CD14-positive monocyte (primary cell): ENCODE measurements around the gene MPPED1. TPM values are rescaled to one million over a fixed set of nuclear protein-coding genes. Genes with fewer than 3 reads are reported as not detected.

Experiments used
- DNase-seq, 3 donors: peaks; one replicate each; pipeline ENCODE4 v3.0.0-alpha.2; 2011 to 2022
- H2AFZ ChIP-seq: 2 replicates; pipeline ENCODE4 v1.6.0; 2012; ENCODE audit warnings: mild to moderate bottlenecking, low read depth, low read length, inconsistent platforms; ENCODE audit not compliant: insufficient read depth, poor library complexity, severe bottlenecking
- H3K27ac ChIP-seq, 2 donors: 1 replicate in 1 of 2; 2 replicates in 1 of 2; pipeline ENCODE4 v1.5.1; 2012 to 2013; ENCODE audit warnings: low read length in 2 of 2, control low read depth in 1 of 2, inconsistent platforms in 1 of 2, low read depth in 1 of 2, mild to moderate bottlenecking in 1 of 2
- H3K27me3 ChIP-seq, 2 donors: one replicate each; pipeline versions ENCODE4 v1.6.0 to v1.6.1; 2011 to 2013; ENCODE audit warnings: low read length in 2 of 2; ENCODE audit not compliant: control insufficient read depth in 2 of 2, insufficient read depth in 2 of 2
- H3K36me3 ChIP-seq, 2 donors: replicated peaks in 1 of 2; 1 replicate in 1 of 2; 2 replicates in 1 of 2; pipeline versions ENCODE4 v1.5.1 to v1.6.1; 2012 to 2013; ENCODE audit warnings: low read length in 2 of 2, control low read depth in 1 of 2, inconsistent platforms in 1 of 2, mild to moderate bottlenecking in 1 of 2; ENCODE audit not compliant: insufficient read depth in 2 of 2, control insufficient read depth in 1 of 2
- H3K4me1 ChIP-seq, 2 donors: 1 replicate in 1 of 2; 2 replicates in 1 of 2; pipeline versions ENCODE4 v1.5.1 to v1.6.1; 2012 to 2013; ENCODE audit warnings: low read length in 2 of 2, control low read depth in 1 of 2, inconsistent platforms in 1 of 2, mild to moderate bottlenecking in 1 of 2, moderate library complexity in 1 of 2; ENCODE audit not compliant: insufficient read depth in 2 of 2, control insufficient read depth in 1 of 2
- H3K4me2 ChIP-seq: replicated peaks from 2 replicates; pipeline ENCODE3; 2012; ENCODE audit warnings: low read length, moderate library complexity, mild to moderate bottlenecking; ENCODE audit not compliant: poor library complexity, severe bottlenecking; ENCODE audit errors: extremely low read depth
- H3K4me3 ChIP-seq, 3 experiments: fragments of 200-600 bp in 1 of 3; sonication (generic) in 1 of 3; replicated peaks in 1 of 3; 1 replicate in 2 of 3; 2 replicates in 1 of 3; pipeline ENCODE4 v1.5.1; 2011 to 2013; ENCODE audit warnings: low read length in 3 of 3, mild to moderate bottlenecking in 3 of 3, control low read depth in 2 of 3, low read depth in 2 of 3, inconsistent platforms in 1 of 3, moderate library complexity in 1 of 3
- H3K79me2 ChIP-seq: 2 replicates; pipeline ENCODE4 v1.6.0; 2012; ENCODE audit warnings: mild to moderate bottlenecking, control low read depth, inconsistent platforms, low read length, moderate library complexity; ENCODE audit not compliant: insufficient read depth
- H3K9ac ChIP-seq: 2 replicates; pipeline ENCODE4 v1.6.0; 2017; ENCODE audit warnings: low read length, mild to moderate bottlenecking; ENCODE audit not compliant: insufficient read depth, poor library complexity, severe bottlenecking
- H3K9me3 ChIP-seq, 2 donors: replicated peaks in 1 of 2; 1 replicate in 1 of 2; 2 replicates in 1 of 2; pipeline versions ENCODE4 v1.5.1 to v1.6.1; 2012 to 2013; ENCODE audit warnings: low read length in 2 of 2, control low read depth in 1 of 2; ENCODE audit not compliant: control insufficient read depth in 1 of 2, insufficient read depth in 1 of 2
- H4K20me1 ChIP-seq: 2 replicates; pipeline ENCODE4 v1.6.0; 2012; ENCODE audit warnings: mild to moderate bottlenecking, low read length, control low read depth, moderate library complexity; ENCODE audit not compliant: insufficient read depth
- H3K27ac Mint-ChIP-seq, 7 donors: one replicate each; pipeline ENCODE4 v1.8.0; 2020; ENCODE audit warnings: mild to moderate bottlenecking in 7 of 7, mixed read lengths in 7 of 7, moderate library complexity in 6 of 7, inconsistent platforms in 2 of 7
- H3K27me3 Mint-ChIP-seq, 3 donors: one replicate each; pipeline ENCODE4 v1.8.0; 2021 to 2022; ENCODE audit warnings: low read depth in 3 of 3, mild to moderate bottlenecking in 3 of 3, mixed read lengths in 3 of 3, moderate library complexity in 3 of 3, inconsistent platforms in 1 of 3
- H3K36me3 Mint-ChIP-seq, 2 donors: one replicate each; pipeline ENCODE4 v1.8.0; 2020; ENCODE audit warnings: mixed read lengths in 2 of 2, inconsistent platforms in 1 of 2, mild to moderate bottlenecking in 1 of 2
- H3K4me1 Mint-ChIP-seq: one replicate; pipeline ENCODE4 v1.8.0; 2020; ENCODE audit warnings: mild to moderate bottlenecking, mixed read lengths
- H3K4me3 Mint-ChIP-seq, 2 donors: one replicate each; pipeline ENCODE4 v1.8.0; 2020; ENCODE audit warnings: mild to moderate bottlenecking in 2 of 2, mixed read lengths in 2 of 2, moderate library complexity in 1 of 2
- H3K9me3 Mint-ChIP-seq, 7 donors: one replicate each; pipeline ENCODE4 v1.8.0; 2020 to 2022; ENCODE audit warnings: mixed read lengths in 7 of 7, mild to moderate bottlenecking in 6 of 7, moderate library complexity in 6 of 7, inconsistent platforms in 2 of 7
- WGBS: methylation state at CpG from one replicate; pipeline ENCODE4 v1.1.5; 2013; ENCODE audit warnings: missing lambda C conversion rate; ENCODE audit not compliant: insufficient coverage; 5-methylcytosine and 5-hydroxymethylcytosine counted together
- intact Hi-C, 2 donors: fragments of 100-400 bp; cut with micrococcal nuclease; formaldehyde crosslinking; loops; one replicate each; pipeline versions ENCODE4 v1.15.0 to v1.15.1; 2023
- polyA plus RNA-seq, 3 donors: library from polyadenylated mRNA; depleted of rRNA in 1 of 3; unstranded in 2 of 3; stranded (reverse) in 1 of 3; fragments of 300-500 nt in 2 of 3; fragments of >200 nt in 1 of 3; fragmentation: Illumina TruSeq in 2 of 3; gene quantifications; 1 replicate in 2 of 3; 2 replicates in 1 of 3; pipeline ENCODE4 v1.2.3, GENCODE V29; 2012 to 2021
- TF ChIP-seq, protein P1 (sequence below): fragments of 200-600 bp; IDR thresholded peaks from one replicate; pipeline ENCODE4 v1.8.0; 2022; ENCODE audit warnings: antibody characterized with exemption, mild to moderate bottlenecking

Gene MPPED1
- polyA plus RNA-seq, 3 donors: not detected

DNA sequence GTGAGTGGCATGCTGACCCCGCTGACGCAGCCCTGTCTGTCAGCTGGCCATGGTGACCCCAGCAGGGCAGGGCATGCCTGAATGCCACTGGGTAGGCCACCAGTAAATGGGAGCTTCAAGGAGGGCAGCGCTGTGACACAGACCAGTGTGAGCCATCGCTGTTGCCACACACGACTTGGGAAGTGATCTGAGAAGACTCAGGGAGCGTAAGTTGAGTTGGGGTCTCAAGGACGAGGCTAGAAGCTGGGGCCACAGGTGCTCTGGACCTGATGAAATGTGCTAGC, 28.2 kb downstream of the MPPED1 start:
- 86% methylated on average over 7 of the region's 7 CpGs for WGBS

GRCh38 chr22:43440556-43440955, 28.7 kb downstream of the MPPED1 start:
- no peaks in the 10 kb centered on the region for H3K79me2 ChIP-seq
- Mint-ChIP-seq H3K36me3 (no peaks in the 10 kb centered on the region), H3K9me3 (no peaks in the 10 kb centered on the region), H3K4me3 (no peak overlapping the region), H3K4me1 (no peaks in the 10 kb centered on the region), H3K27me3 (peaks cover 2 to 20% (median 3%) of the 10 kb centered on the region in 3 donors), H3K27ac (no peak overlapping the region)
- no peaks in the 10 kb centered on the region for H3K9me3 ChIP-seq
- no peak overlapping the region for H3K4me3 ChIP-seq
- H3K27me3 ChIP-seq: no peaks in the 10 kb centered on the region
- H3K36me3 ChIP-seq: no peaks in the 10 kb centered on the region
- H2AFZ ChIP-seq: no peak overlapping the region
- H3K4me1 ChIP-seq: no peaks in the 10 kb centered on the region
- H3K4me2 ChIP-seq: no peak overlapping the region
- no peak overlapping the region for H3K27ac ChIP-seq
- WGBS: 3% methylated on average over 4 of the region's 4 CpGs
- no peak for DNase-seq
- TF ChIP-seq, protein P1, sequence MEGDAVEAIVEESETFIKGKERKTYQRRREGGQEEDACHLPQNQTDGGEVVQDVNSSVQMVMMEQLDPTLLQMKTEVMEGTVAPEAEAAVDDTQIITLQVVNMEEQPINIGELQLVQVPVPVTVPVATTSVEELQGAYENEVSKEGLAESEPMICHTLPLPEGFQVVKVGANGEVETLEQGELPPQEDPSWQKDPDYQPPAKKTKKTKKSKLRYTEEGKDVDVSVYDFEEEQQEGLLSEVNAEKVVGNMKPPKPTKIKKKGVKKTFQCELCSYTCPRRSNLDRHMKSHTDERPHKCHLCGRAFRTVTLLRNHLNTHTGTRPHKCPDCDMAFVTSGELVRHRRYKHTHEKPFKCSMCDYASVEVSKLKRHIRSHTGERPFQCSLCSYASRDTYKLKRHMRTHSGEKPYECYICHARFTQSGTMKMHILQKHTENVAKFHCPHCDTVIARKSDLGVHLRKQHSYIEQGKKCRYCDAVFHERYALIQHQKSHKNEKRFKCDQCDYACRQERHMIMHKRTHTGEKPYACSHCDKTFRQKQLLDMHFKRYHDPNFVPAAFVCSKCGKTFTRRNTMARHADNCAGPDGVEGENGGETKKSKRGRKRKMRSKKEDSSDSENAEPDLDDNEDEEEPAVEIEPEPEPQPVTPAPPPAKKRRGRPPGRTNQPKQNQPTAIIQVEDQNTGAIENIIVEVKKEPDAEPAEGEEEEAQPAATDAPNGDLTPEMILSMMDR: no peak
- H4K20me1 ChIP-seq: no peaks in the 10 kb centered on the region
- no peak overlapping the region for H3K9ac ChIP-seq
- intact Hi-C loops: no loop called here

More for the DNA sequence above, 28.2 kb downstream of the MPPED1 start:
- no peak overlapping the region for H3K4me3 Mint-ChIP-seq
- DNase-seq: no peak
- intact Hi-C loops: no loop called here
- H3K4me1 Mint-ChIP-seq: no peaks in the 10 kb centered on the region
- Histone ChIP-seq H3K27ac (no peak overlapping the region), H3K36me3 (no peaks in the 10 kb centered on the region), H3K4me2 (no peak overlapping the region), H4K20me1 (no peaks in the 10 kb centered on the region), H3K27me3 (no peaks in the 10 kb centered on the region), H3K9ac (no peak overlapping the region), H3K4me1 (no peaks in the 10 kb centered on the region), H2AFZ (no peak overlapping the region), H3K4me3 (no peak overlapping the region), H3K79me2 (no peaks in the 10 kb centered on the region), H3K9me3 (no peaks in the 10 kb centered on the region)
- H3K27ac Mint-ChIP-seq: no peak overlapping the region
- TF ChIP-seq, protein P1: no peak
- no peaks in the 10 kb centered on the region for H3K9me3 Mint-ChIP-seq
- no peaks in the 10 kb centered on the region for H3K36me3 Mint-ChIP-seq
- peaks cover 2 to 20% (median 3%) of the 10 kb centered on the region in 3 donors for H3K27me3 Mint-ChIP-seq
